Panc1 (cell line): ENCODE measurements around the gene FBLN2. TPM values are rescaled to one million over a fixed set of nuclear protein-coding genes. Genes with fewer than 3 reads are reported as not detected.

Source experiments
- ATAC-seq: fragments of 200-7000 bp; cut with Tn5 transposase; 2 replicates; pipeline ENCODE4 v1.9.1; 2020; ENCODE audit warnings: mild to moderate bottlenecking, moderate library complexity
- BruUV-seq: library from RNA; stranded (reverse); fragments of 400-500 nt; replicated peaks from 2 replicates; lab custom pipeline; 2021; lab: Mats Ljungman, UMichigan
- CTCF ChIA-PET: fragments of 300-600 bp; sonication (Branson Sonifier 250); formaldehyde crosslinking; loops from one replicate; lab custom pipeline; 2022; ENCODE audit warnings: antibody characterized with exemption; lab: Charles Lee
- POLR2A ChIA-PET: fragments of 300-600 bp; sonication (Branson Sonifier 250); formaldehyde crosslinking; loops from one replicate; lab custom pipeline; 2022; ENCODE audit warnings: antibody characterized with exemption; lab: Charles Lee
- DNase-seq: peaks from one replicate; pipeline ENCODE4 v3.0.0-alpha.2; 2010; ENCODE audit warnings: low read depth, low spot score
- H3K27ac ChIP-seq: 2 replicates; pipeline ENCODE4 v1.5.1; 2011; ENCODE audit warnings: mild to moderate bottlenecking, low read length, inconsistent platforms
- H3K27me3 ChIP-seq: fragments of 200-500 bp; sonication (Bioruptor generic); 2 replicates; pipeline ENCODE4 v1.6.0; 2014; ENCODE audit warnings: low read length, inconsistent platforms; ENCODE audit not compliant: control insufficient read depth, insufficient read depth
- H3K36me3 ChIP-seq: fragments of 200-500 bp; sonication (Bioruptor generic); 2 replicates; pipeline ENCODE4 v1.5.1; 2014; ENCODE audit warnings: inconsistent platforms, mild to moderate bottlenecking, low read length, moderate library complexity; ENCODE audit not compliant: control insufficient read depth, insufficient read depth
- H3K4me1 ChIP-seq: 2 replicates; pipeline ENCODE4 v1.5.1; 2011; ENCODE audit warnings: inconsistent platforms, mild to moderate bottlenecking, low read length, moderate library complexity; ENCODE audit not compliant: control insufficient read depth, insufficient read depth
- H3K4me3 ChIP-seq, 2 experiments: 2 replicates each; pipeline ENCODE4 v1.5.1; 2011 to 2012; ENCODE audit warnings: low read depth in 2 of 2, low read length in 2 of 2, mild to moderate bottlenecking in 2 of 2, inconsistent platforms in 1 of 2, moderate library complexity in 1 of 2
- H3K9me3 ChIP-seq: fragments of 200-500 bp; sonication (Bioruptor generic); 2 replicates; pipeline ENCODE4 v1.5.1; 2014; ENCODE audit warnings: low read depth, mild to moderate bottlenecking, inconsistent platforms, low read length, moderate library complexity; ENCODE audit not compliant: control insufficient read depth, insufficient read depth
- POLR2AphosphoS5 ChIP-seq: IDR thresholded peaks from 2 replicates; pipeline ENCODE4 v1.6.1; 2012; ENCODE audit warnings: mild to moderate bottlenecking, low read depth, low read length, moderate library complexity
- REST ChIP-seq, 2 experiments: IDR thresholded peaks; 2 replicates each; pipeline ENCODE4 v1.6.1; 2011 to 2012; ENCODE audit warnings: low read depth in 2 of 2, control low read depth in 1 of 2, low read length in 1 of 2, mild to moderate bottlenecking in 1 of 2, moderate library complexity in 1 of 2; ENCODE audit not compliant: insufficient read depth in 1 of 2
- SIN3A ChIP-seq: IDR thresholded peaks from 2 replicates; pipeline ENCODE4 v1.6.1; 2012; ENCODE audit warnings: low read depth, mild to moderate bottlenecking, low read length, moderate library complexity, borderline replicate concordance; ENCODE audit not compliant: insufficient read depth
- TCF7L2 ChIP-seq: IDR thresholded peaks from 2 replicates; pipeline ENCODE4 v1.6.1; 2011; ENCODE audit warnings: mild to moderate bottlenecking, low read depth, low read length, inconsistent platforms
- in situ Hi-C: cut with HindIII; loops from 2 replicates; pipeline ENCODE4 v1.10.0; 2016; ENCODE audit warnings: low sequenced_read_pairs, low pct_unique_long_range_greater_than_20kb
- intact Hi-C: fragments of 100-400 bp; cut with micrococcal nuclease; formaldehyde crosslinking; loops from one replicate; pipeline ENCODE4 v1.10.0; 2022; ENCODE audit not compliant: unreplicated experiment
- total RNA-seq: library from RNA; stranded (reverse); gene quantifications from one replicate; pipeline ENCODE4 v1.2.1, GENCODE V29; 2021; ENCODE audit not compliant: unreplicated experiment
- TF ChIP-seq, protein P1 (sequence below): fragments of 450-650 bp; IDR thresholded peaks from 2 replicates; pipeline ENCODE4 v1.5.1; 2017; ENCODE audit warnings: mild to moderate bottlenecking

Gene FBLN2
- total RNA-seq, 1 experiment from 2014 or later: 0.44 TPM

- ChIA-PET CTCF (interaction anchor here (1.4 kb wide), 1 partner anchor 115 kb away, joined by 3 read pairs; no protein-coding TSS in a partner anchor), POLR2A (no interaction called here)
- H3K4me1 ChIP-seq: no peaks in the 10 kb centered on the region
- H3K9me3 ChIP-seq: no peaks in the 10 kb centered on the region
- no peak for TF ChIP-seq SIN3A
- TF ChIP-seq, protein P1, sequence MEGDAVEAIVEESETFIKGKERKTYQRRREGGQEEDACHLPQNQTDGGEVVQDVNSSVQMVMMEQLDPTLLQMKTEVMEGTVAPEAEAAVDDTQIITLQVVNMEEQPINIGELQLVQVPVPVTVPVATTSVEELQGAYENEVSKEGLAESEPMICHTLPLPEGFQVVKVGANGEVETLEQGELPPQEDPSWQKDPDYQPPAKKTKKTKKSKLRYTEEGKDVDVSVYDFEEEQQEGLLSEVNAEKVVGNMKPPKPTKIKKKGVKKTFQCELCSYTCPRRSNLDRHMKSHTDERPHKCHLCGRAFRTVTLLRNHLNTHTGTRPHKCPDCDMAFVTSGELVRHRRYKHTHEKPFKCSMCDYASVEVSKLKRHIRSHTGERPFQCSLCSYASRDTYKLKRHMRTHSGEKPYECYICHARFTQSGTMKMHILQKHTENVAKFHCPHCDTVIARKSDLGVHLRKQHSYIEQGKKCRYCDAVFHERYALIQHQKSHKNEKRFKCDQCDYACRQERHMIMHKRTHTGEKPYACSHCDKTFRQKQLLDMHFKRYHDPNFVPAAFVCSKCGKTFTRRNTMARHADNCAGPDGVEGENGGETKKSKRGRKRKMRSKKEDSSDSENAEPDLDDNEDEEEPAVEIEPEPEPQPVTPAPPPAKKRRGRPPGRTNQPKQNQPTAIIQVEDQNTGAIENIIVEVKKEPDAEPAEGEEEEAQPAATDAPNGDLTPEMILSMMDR: no peak
- BruUV-seq: no TSS peak
- H3K4me3 ChIP-seq: no peak overlapping the region
- no peak for ATAC-seq
- DNase-seq: no peak
- no peaks in the 10 kb centered on the region for H3K27me3 ChIP-seq
- no peaks in the 10 kb centered on the region for H3K36me3 ChIP-seq
- no peak overlapping the region for H3K27ac ChIP-seq
- intact Hi-C loops (no loop called here), in situ Hi-C loops (no loop called here)
Observed at GRCh38 chr3:13611221-13611620, 62.3 kb downstream of the FBLN2 start.

DNA sequence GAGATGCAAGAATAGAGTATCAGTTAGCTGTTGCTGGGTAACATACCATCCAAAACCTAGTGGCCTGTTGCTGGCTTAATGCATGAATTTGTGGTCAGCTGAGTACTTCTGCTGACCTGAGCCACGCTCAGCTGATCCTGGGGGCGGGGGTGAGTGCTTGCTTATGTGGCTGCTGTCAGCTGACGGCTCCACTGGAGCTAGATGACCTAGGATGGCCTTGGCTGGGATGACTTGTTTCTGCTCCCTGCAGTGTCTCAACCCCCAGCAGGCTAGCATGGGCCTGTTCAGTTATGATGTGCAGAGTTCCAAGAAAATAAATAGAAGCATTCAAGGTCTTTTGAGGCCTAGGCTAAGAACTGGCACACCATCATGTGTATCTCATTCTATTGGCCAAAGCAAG lies 63.9 kb downstream of the FBLN2 start:
- ChIA-PET CTCF (no interaction called here), POLR2A (no interaction called here)
- in situ Hi-C loops: no loop called here
- Histone ChIP-seq H3K36me3 (no peaks in the 10 kb centered on the region), H3K4me3 (no peak overlapping the region), H3K4me1 (no peaks in the 10 kb centered on the region), H3K27ac (no peak overlapping the region), H3K9me3 (no peaks in the 10 kb centered on the region), H3K27me3 (no peaks in the 10 kb centered on the region)
- BruUV-seq: no TSS peak
- TF ChIP-seq TCF7L2 (no peak), POLR2AphosphoS5 (no peak), REST (IDR thresholded peaks at IDR 0.05; ENCODE audit: insufficient read depth in 1 of 2, low read depth in 2 of 2, low read length in 1 of 2) (no peak), SIN3A (no peak)
- TF ChIP-seq, protein P1: no peak
- ATAC-seq (no peak), DNase-seq (no peak)
- intact Hi-C loops: no loop called here
